Natural killer cell (primary cell): ENCODE data around the gene MTARC2. TPM values are rescaled to one million over a fixed set of nuclear protein-coding genes. Genes with fewer than 3 reads are reported as not detected.
"Not testable (repeated sequence)": the region's sequence is repeated elsewhere in the genome, so short reads cannot be mapped to it uniquely, and the experiment has no call there.

Experiments
- ATAC-seq, 3 donors: fragments of 150-1000 bp in 2 of 3; fragments of 200-7000 bp in 1 of 3; cut with Tn5 transposase; 1 replicate in 1 of 3; 2 replicates in 2 of 3; pipeline ENCODE4 v1.10.0; 2021; ENCODE audit warnings: mild to moderate bottlenecking in 2 of 3, moderate library complexity in 2 of 3
- DNase-seq, 2 donors: peaks; one replicate each; pipeline versions ENCODE4 v3.0.0 to v3.0.0-alpha.2; 2013 to 2021; ENCODE audit warnings: mixed read lengths in 1 of 2
- H3K27ac ChIP-seq: one replicate; pipeline ENCODE4 v1.5.1; 2013; ENCODE audit warnings: mild to moderate bottlenecking, low read length
- H3K27me3 ChIP-seq: one replicate; pipeline ENCODE4 v1.6.1; 2013; ENCODE audit warnings: low read length; ENCODE audit not compliant: control insufficient read depth, insufficient read depth
- H3K36me3 ChIP-seq: one replicate; pipeline ENCODE4 v1.6.1; 2013; ENCODE audit warnings: low read length; ENCODE audit not compliant: control insufficient read depth, insufficient read depth
- H3K4me1 ChIP-seq: one replicate; pipeline ENCODE4 v1.6.1; 2013; ENCODE audit warnings: low read length; ENCODE audit not compliant: control insufficient read depth, insufficient read depth
- H3K4me3 ChIP-seq: one replicate; pipeline ENCODE4 v1.5.1; 2013; ENCODE audit warnings: low read length
- H3K9me3 ChIP-seq: one replicate; pipeline ENCODE4 v1.6.1; 2013; ENCODE audit warnings: low read length; ENCODE audit not compliant: control insufficient read depth, insufficient read depth
- H3K27ac Mint-ChIP-seq, 2 donors: one replicate each; pipeline ENCODE4 v1.8.0; 2022; ENCODE audit warnings: mild to moderate bottlenecking in 2 of 2, mixed read lengths in 2 of 2, moderate library complexity in 1 of 2
- H3K27me3 Mint-ChIP-seq, 2 donors: one replicate each; pipeline ENCODE4 v1.8.0; 2022; ENCODE audit warnings: low read depth in 2 of 2, mixed read lengths in 2 of 2
- H3K36me3 Mint-ChIP-seq: one replicate; pipeline ENCODE4 v1.8.0; 2022; ENCODE audit warnings: mixed read lengths
- H3K4me1 Mint-ChIP-seq, 2 donors: one replicate each; pipeline ENCODE4 v1.8.0; 2022; ENCODE audit warnings: mixed read lengths in 2 of 2
- H3K4me3 Mint-ChIP-seq: one replicate; pipeline ENCODE4 v1.8.0; 2022; ENCODE audit warnings: mild to moderate bottlenecking, moderate library complexity, mixed read lengths
- H3K9me3 Mint-ChIP-seq, 2 donors: one replicate each; pipeline ENCODE4 v1.8.0; 2022; ENCODE audit warnings: mixed read lengths in 2 of 2
- CTCF ChIP-seq: fragments of 200-600 bp; IDR thresholded peaks from one replicate; pipeline ENCODE4 v1.8.0; 2022; ENCODE audit warnings: antibody characterized with exemption
- WGBS: methylation state at CpG from one replicate; pipeline ENCODE4 v1.1.7; 2013; ENCODE audit warnings: missing lambda C conversion rate; ENCODE audit not compliant: insufficient coverage; 5-methylcytosine and 5-hydroxymethylcytosine counted together
- intact Hi-C: fragments of 100-400 bp; cut with micrococcal nuclease; formaldehyde crosslinking; loops from one replicate; pipeline ENCODE4 v1.14.2; 2022
- total RNA-seq, 4 donors: library from RNA; stranded (reverse); fragments of 120-200 nt in 1 of 4; gene quantifications; one replicate each; pipeline versions ENCODE4 v1.2.3 to v1.2.4, GENCODE V29; 2013 to 2022

MTARC2 gene
- total RNA-seq, 3 donors from 2014 or later (not counting 1 experiment from before 2014, with no cell fraction given) = 0.33 to 1.7 (median 0.45) TPM

- Mint-ChIP-seq H3K27me3 (peaks cover 0 to 19% of the 10 kb centered on the region in 2 donors), H3K4me1 (no peaks in the 10 kb centered on the region), H3K36me3 (no peaks in the 10 kb centered on the region), H3K4me3 (no peak overlapping the region), H3K27ac (no peak overlapping the region), H3K9me3 (no peaks in the 10 kb centered on the region)
- ATAC-seq (peak in 1 of 3 donors; percentile 38), DNase-seq (no peak)
- 73% methylated on average over 9 of the region's 9 CpGs for WGBS
- no peaks in the 10 kb centered on the region for H3K27me3 ChIP-seq
- H3K9me3 ChIP-seq = no peaks in the 10 kb centered on the region
- intact Hi-C loops = no loop called here
- H3K27ac ChIP-seq = no peak overlapping the region
- no peaks in the 10 kb centered on the region for H3K4me1 ChIP-seq
- H3K4me3 ChIP-seq = no peak overlapping the region
- H3K36me3 ChIP-seq = no peaks in the 10 kb centered on the region
- no peak for TF ChIP-seq CTCF
These were observed 36.9 kb upstream of the MTARC2 start for GRCh38 chr1:220711056-220711809.

- H3K4me1 ChIP-seq, H3K27ac Mint-ChIP-seq, intact Hi-C loops, H3K4me1 Mint-ChIP-seq, H3K9me3 ChIP-seq, H3K9me3 Mint-ChIP-seq, H3K27ac ChIP-seq, DNase-seq, H3K36me3 ChIP-seq, ATAC-seq, H3K36me3 Mint-ChIP-seq, H3K27me3 ChIP-seq, H3K4me3 ChIP-seq, H3K4me3 Mint-ChIP-seq: not testable (repeated sequence)
- WGBS = 97% methylated on average over 5 of the region's 5 CpGs
- peaks cover 19 to 50% of the 10 kb centered on the region in 2 donors for H3K27me3 Mint-ChIP-seq
These were observed 32.1 kb upstream of the MTARC2 start for GRCh38 chr1:220715986-220716385.

GRCh38 chr1:220717800-220718640 lies 30.1 kb upstream of the MTARC2 start:
- no peak for TF ChIP-seq CTCF
- Mint-ChIP-seq H3K36me3 (no peaks in the 10 kb centered on the region), H3K27ac (no peak overlapping the region)

GRCh38 chr1:220721266-220721665 lies 26.9 kb upstream of the MTARC2 start:
- H3K4me3 ChIP-seq, H3K36me3 Mint-ChIP-seq, H3K9me3 Mint-ChIP-seq, intact Hi-C loops, H3K27ac Mint-ChIP-seq, H3K9me3 ChIP-seq, H3K4me1 ChIP-seq, DNase-seq, H3K36me3 ChIP-seq, H3K27ac ChIP-seq, H3K27me3 ChIP-seq, ATAC-seq, H3K4me1 Mint-ChIP-seq, H3K4me3 Mint-ChIP-seq: not testable (repeated sequence)
- H3K27me3 Mint-ChIP-seq = peaks cover 26 to 36% of the 10 kb centered on the region in 2 donors
- WGBS = 33% methylated on average over 5 of the region's 7 CpGs

More at GRCh38 chr1:220717800-220718640, 30.1 kb upstream of the MTARC2 start:
- Histone ChIP-seq H3K27ac (no peak overlapping the region), H3K36me3 (no peaks in the 10 kb centered on the region), H3K4me3 (no peak overlapping the region), H3K27me3 (no peaks in the 10 kb centered on the region), H3K9me3 (no peaks in the 10 kb centered on the region), H3K4me1 (no peaks in the 10 kb centered on the region)
- WGBS = 85% methylated on average over 19 of the region's 20 CpGs
- Mint-ChIP-seq H3K4me3 (no peak overlapping the region), H3K9me3 (no peaks in the 10 kb centered on the region), H3K27me3 (peaks cover 19 to 50% of the 10 kb centered on the region in 2 donors), H3K4me1 (no peaks in the 10 kb centered on the region)
- no peak for ATAC-seq
- DNase-seq = no peak
- intact Hi-C loops = no loop called here
